Thymus (tissue), 11 donors: Measurements from ENCODE around the gene TMCO4. TPM values are rescaled to one million over a fixed set of nuclear protein-coding genes. Genes with fewer than 3 reads are reported as not detected.
"Not testable (repeated sequence)": the region's sequence is repeated elsewhere in the genome, so short reads cannot be mapped to it uniquely, and the experiment has no call there.

ENCODE experiments used
- DNase-seq, 9 donors: peaks; one replicate each; pipeline ENCODE4 v3.0.0-alpha.2; 2013; ENCODE audit warnings: low spot score in 9 of 9, low read depth in 6 of 9, missing footprints in 1 of 9
- H3K27ac ChIP-seq, 2 donors: one replicate each; pipeline ENCODE4 v1.5.1; 2013; ENCODE audit warnings: control low read depth in 1 of 2, low read depth in 1 of 2, low read length in 1 of 2, mild to moderate bottlenecking in 1 of 2, moderate library complexity in 1 of 2
- H3K27me3 ChIP-seq, 2 donors: one replicate each; pipeline ENCODE4 v1.5.1; 2013; ENCODE audit warnings: low read length in 1 of 2; ENCODE audit not compliant: control insufficient read depth in 2 of 2, insufficient read depth in 1 of 2
- H3K36me3 ChIP-seq, 2 donors: one replicate each; pipeline ENCODE4 v1.5.1; 2013; ENCODE audit warnings: low read length in 1 of 2, mild to moderate bottlenecking in 1 of 2, moderate library complexity in 1 of 2; ENCODE audit not compliant: control insufficient read depth in 2 of 2, insufficient read depth in 2 of 2
- H3K4me1 ChIP-seq, 2 donors: one replicate each; pipeline ENCODE4 v1.5.1; 2013; ENCODE audit warnings: low read length in 2 of 2; ENCODE audit not compliant: control insufficient read depth in 2 of 2, insufficient read depth in 2 of 2
- H3K4me3 ChIP-seq, 2 donors: one replicate each; pipeline ENCODE4 v1.5.1; 2013; ENCODE audit warnings: low read length in 2 of 2, control low read depth in 1 of 2, mild to moderate bottlenecking in 1 of 2
- H3K9me3 ChIP-seq, 2 donors: one replicate each; pipeline ENCODE4 v1.5.1; 2013; ENCODE audit warnings: low read length in 1 of 2, mild to moderate bottlenecking in 1 of 2; ENCODE audit not compliant: control insufficient read depth in 2 of 2, insufficient read depth in 1 of 2
- WGBS: extraction: QIAGEN DNeasy Blood & Tissue Kit; methylation state at CpG from one replicate; pipeline ENCODE4 v1.1.7; 2013; 5-methylcytosine and 5-hydroxymethylcytosine counted together
- polyA plus RNA-seq: library from polyadenylated mRNA; stranded (reverse); fragments of 200-250 nt; gene quantifications from one replicate; pipeline ENCODE4 v1.2.3, GENCODE V29; 2013
- total RNA-seq: library from RNA; stranded (reverse); fragments of 120-200 nt; gene quantifications from one replicate; pipeline ENCODE4 v1.2.4, GENCODE V29; 2013
- donor health status: healthy.

The TMCO4 gene
- total and polyA plus RNA-seq, 2 donors: 6.0 to 11.5 TPM

DNA sequence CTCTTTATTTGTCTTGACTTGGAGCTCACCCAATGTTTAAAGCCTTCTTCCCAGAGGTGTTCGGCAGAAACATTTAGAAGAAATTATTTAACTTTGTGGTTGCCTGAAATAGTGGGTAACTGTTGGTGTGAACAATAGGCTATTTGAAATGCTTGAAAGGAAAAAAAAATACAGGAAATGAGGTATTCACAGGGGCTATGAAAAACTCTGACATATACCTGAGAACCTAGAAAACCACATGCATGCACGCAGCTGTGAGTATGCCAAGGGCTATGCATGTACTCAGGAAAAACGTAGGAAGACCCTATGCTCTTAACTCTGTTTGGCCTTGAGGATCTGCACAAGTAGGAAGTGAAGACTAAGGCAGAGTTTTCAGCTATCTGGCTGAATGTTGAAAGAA lies 31.7 kb upstream of the TMCO4 start:
- Histone ChIP-seq H3K9me3 (peaks cover 0 to 2% of the 10 kb centered on the region in 2 donors), H3K4me1 (no peaks in the 10 kb centered on the region), H3K36me3 (no peaks in the 10 kb centered on the region), H3K27ac (no peak overlapping the region), H3K4me3 (no peak overlapping the region), H3K27me3 (no peaks in the 10 kb centered on the region)
- 83% methylated on average over 3 of the region's 3 CpGs for WGBS
- no peak for DNase-seq

DNA sequence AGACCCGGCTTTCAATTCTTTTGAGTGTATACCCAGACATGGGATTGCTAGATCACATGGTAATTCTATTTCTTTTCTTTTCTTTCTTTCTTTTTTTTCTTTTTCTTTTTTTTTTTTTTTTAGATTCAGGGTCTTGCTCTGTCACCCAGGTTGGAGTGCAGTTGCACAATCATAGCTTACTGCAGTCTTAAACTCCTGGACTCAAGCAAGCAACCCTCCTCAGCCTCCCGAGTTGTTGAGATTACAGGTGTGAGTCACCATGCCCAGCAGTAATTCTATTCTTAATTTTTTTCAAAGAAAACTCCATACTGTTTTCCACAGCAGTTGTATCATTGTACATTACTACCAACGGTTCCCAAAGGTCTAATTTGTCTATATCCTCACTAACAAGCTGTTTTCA lies 28.8 kb upstream of the TMCO4 start:
- Histone ChIP-seq H3K27me3 (no peaks in the 10 kb centered on the region), H3K4me3 (no peak overlapping the region), H3K4me1 (no peaks in the 10 kb centered on the region)

DNA sequence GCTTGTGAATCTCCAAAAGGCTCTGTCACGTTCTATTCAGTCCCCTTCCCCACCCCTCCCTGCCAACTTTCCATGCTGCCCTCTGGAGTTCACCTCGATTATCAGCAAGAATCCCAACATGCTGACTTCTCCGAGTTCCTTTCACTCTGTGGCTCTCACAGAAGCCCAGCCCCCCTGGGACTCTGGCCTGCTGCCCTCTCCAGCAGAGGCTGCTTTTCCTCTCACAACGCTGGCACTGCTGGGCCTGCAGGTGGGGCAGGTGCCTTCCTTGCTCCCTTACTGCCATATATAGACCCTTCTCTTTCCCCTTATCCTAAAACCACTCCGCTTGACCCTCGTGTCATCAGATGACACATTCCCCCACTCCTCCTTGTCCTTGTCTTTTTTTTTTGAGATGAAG lies 25.6 kb upstream of the TMCO4 start:
- 42% methylated on average over 6 of the region's 6 CpGs for WGBS
- H3K9me3 ChIP-seq: no peaks in the 10 kb centered on the region
- no peaks in the 10 kb centered on the region for H3K4me1 ChIP-seq
- no peaks in the 10 kb centered on the region for H3K27me3 ChIP-seq
- no peak for DNase-seq
- H3K27ac ChIP-seq: no peak overlapping the region
- no peaks in the 10 kb centered on the region for H3K36me3 ChIP-seq
- H3K4me3 ChIP-seq: no peak overlapping the region

More for the DNA sequence above, 28.8 kb upstream of the TMCO4 start:
- DNase-seq: no peak
- WGBS: 91% methylated on average over 3 of the region's 3 CpGs
- H3K36me3 ChIP-seq: no peaks in the 10 kb centered on the region
- H3K27ac ChIP-seq: no peak overlapping the region
- H3K9me3 ChIP-seq: peaks cover 0 to 2% of the 10 kb centered on the region in 2 donors

DNA sequence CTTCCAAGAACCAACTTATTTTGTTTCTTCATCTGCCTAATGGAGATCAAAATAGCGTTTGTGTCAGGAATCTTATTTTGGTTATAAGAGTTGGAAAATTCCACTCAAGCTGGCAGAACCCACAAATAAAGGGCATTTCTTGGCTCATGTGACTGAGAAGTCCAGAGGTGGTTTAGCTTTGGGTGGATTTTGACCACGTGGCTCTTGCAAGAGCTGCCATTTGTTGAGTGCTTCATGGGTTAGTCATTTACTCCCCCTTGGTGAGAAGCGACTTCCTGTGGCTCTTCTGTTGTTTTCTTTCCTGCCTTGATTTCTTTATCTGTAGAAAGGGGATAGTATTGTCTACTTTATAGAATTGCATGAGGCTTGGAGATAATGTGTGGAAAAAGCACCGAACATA lies 24.8 kb upstream of the TMCO4 start:
- 80% methylated on average over 4 of the region's 4 CpGs for WGBS
- no peaks in the 10 kb centered on the region for H3K9me3 ChIP-seq
- no peaks in the 10 kb centered on the region for H3K4me1 ChIP-seq
- no peak for DNase-seq
- H3K36me3 ChIP-seq: no peaks in the 10 kb centered on the region
- no peak overlapping the region for H3K4me3 ChIP-seq
- H3K27ac ChIP-seq: no peak overlapping the region
- H3K27me3 ChIP-seq: no peaks in the 10 kb centered on the region

DNA sequence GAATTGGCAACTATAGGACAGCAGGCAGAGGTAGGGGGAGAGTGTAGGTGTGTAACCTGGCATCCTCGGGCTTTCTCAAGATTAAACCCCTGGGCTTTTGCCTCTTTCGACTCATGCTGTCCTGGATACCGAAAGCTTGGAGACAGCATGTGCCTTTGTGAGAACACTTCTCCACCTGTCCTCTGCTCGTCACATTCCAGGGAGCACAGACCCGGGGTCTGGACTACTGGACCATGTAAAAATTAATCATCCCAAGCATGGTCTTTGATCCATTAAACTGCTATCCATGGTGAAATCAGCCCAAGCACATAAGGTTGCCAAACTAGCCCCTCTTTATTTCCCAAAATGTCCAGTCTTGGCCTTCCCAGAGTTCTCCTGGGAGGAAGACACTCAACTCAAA lies 24.3 kb upstream of the TMCO4 start:
- 82% methylated on average over 5 of the region's 5 CpGs for WGBS
- no peaks in the 10 kb centered on the region for H3K4me1 ChIP-seq
- no peak overlapping the region for H3K4me3 ChIP-seq
- DNase-seq: no peak
- H3K9me3 ChIP-seq: no peaks in the 10 kb centered on the region
- H3K27ac ChIP-seq: no peak overlapping the region
- H3K36me3 ChIP-seq: no peaks in the 10 kb centered on the region
- H3K27me3 ChIP-seq: no peaks in the 10 kb centered on the region

DNA sequence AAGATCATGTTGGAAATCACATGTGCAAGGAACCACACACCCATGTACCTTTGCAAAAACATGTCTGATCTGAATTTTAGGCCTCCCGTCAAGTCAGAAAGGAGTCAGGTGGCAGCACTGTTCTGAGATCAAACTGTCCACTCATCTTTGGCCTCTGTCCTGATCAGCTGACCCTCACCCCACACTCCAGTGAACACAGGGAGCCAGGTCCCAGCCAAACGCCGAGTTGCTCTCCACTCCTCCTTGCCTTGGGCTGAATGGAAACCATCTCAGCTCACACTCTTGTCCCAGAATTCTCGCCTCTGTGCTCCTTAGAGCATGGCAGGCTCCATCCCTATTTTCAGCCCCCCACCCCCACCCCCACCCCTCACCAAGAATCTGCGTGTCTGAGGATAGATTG lies 20.0 kb upstream of the TMCO4 start:
- H3K4me3 ChIP-seq: no peak overlapping the region
- no peaks in the 10 kb centered on the region for H3K36me3 ChIP-seq
- H3K9me3 ChIP-seq: no peaks in the 10 kb centered on the region
- H3K27ac ChIP-seq: no peak overlapping the region
- H3K4me1 ChIP-seq: peaks cover 0 to 4% of the 10 kb centered on the region in 2 donors
- no peaks in the 10 kb centered on the region for H3K27me3 ChIP-seq
- no peak for DNase-seq
- 84% methylated on average over 5 of the region's 5 CpGs for WGBS

DNA sequence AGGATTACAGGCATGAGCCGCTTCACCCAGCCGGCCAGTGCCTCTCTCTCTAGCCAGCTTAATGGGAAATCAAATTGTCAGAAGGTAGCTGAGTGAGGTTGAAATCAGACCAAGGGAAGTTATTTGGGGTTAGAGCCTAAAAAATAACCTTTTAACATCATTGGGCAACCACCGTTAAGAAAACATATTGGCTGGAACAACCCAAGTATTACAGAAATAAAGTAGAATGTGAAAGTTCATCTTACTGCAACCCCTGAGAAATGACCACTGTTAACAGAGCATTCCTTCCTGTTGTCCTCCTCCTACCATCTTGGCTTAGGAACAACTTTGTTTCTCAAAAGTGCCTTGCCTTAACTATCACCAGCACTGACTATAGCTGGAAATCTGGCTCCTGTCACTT lies 18.6 kb upstream of the TMCO4 start:
- Histone ChIP-seq H3K4me1 (peaks cover 0 to 4% of the 10 kb centered on the region in 2 donors), H3K36me3 (no peaks in the 10 kb centered on the region), H3K4me3 (no peak overlapping the region), H3K27me3 (peaks cover 0 to 2% of the 10 kb centered on the region in 2 donors), H3K9me3 (no peaks in the 10 kb centered on the region), H3K27ac (no peak overlapping the region)
- 95% methylated on average over 3 of the region's 3 CpGs for WGBS
- DNase-seq: no peak

DNA sequence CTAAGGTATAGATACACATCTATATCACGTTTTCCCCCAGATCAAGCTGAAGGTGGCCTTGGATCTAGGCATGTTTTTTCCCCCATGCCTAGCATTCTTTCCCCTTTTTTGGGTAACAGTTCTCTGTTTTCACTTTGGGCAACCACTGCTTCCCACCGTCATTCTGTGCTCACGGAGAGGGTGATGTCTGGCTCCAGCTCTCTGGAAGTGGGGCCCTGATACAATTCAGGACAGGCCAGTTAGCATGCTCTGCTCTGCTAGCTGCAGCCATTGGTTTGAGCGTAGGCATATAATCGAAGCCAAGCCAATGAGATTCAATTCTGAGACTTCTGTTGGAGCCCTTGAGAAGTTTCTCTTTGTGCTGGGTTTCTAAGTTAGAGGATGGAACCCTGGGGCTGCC lies 17.4 kb upstream of the TMCO4 start:
- Histone ChIP-seq H3K9me3 (no peaks in the 10 kb centered on the region), H3K4me3 (no peak overlapping the region), H3K4me1 (peaks cover 0 to 4% of the 10 kb centered on the region in 2 donors), H3K36me3 (no peaks in the 10 kb centered on the region), H3K27me3 (peaks cover 0 to 2% of the 10 kb centered on the region in 2 donors), H3K27ac (no peak overlapping the region)
- WGBS: 88% methylated on average over 5 of the region's 5 CpGs
- DNase-seq: no peak

DNA sequence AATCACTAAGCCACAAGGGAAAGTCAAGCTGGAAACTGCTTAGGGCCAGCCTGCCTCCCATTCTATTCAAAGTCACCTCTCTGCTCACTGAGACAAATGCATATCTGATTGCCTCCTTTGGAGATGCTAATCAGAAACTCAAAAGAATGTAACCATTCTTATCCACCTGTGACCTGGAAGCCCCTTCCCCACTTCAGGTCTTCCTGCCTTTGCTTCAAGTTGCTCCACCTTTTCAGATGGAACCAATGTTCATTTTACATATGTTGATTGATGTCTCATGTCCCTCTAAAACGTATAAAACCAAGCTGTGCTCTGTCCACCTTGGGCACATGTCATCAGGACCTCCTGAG lies 17.0 kb upstream of the TMCO4 start:
- not testable (repeated sequence) for DNase-seq, H3K27ac ChIP-seq, H3K27me3 ChIP-seq, H3K36me3 ChIP-seq, H3K4me1 ChIP-seq, H3K4me3 ChIP-seq, H3K9me3 ChIP-seq
- 64% methylated on average over 1 of the region's 1 CpG for WGBS
